Bronchial epithelial cell (primary cell): ENCODE measurements around the gene FURIN. TPM values are rescaled to one million over a fixed set of nuclear protein-coding genes. Genes with fewer than 3 reads are reported as not detected.

Source experiments
- DNase-seq: peaks from one replicate; pipeline ENCODE4 v3.0.0-alpha.2; 2010; ENCODE audit warnings: low read depth
- FAIRE-seq: peaks from 2 replicates; lab custom pipeline; 2011; peaks lifted over from hg19 to GRCh38; lab: Jason Lieb, UNC
- H3K27me3 ChIP-seq: 2 replicates; pipeline ENCODE4 v1.5.1; 2011; ENCODE audit warnings: low read length; ENCODE audit not compliant: control insufficient read depth, insufficient read depth
- H3K36me3 ChIP-seq: 2 replicates; pipeline ENCODE4 v1.5.1; 2011; ENCODE audit warnings: low read length; ENCODE audit not compliant: control insufficient read depth, insufficient read depth
- H3K4me3 ChIP-seq: 2 replicates; pipeline ENCODE4 v1.5.1; 2011; ENCODE audit warnings: mild to moderate bottlenecking, low read depth, low read length, control low read depth
- CTCF ChIP-seq: IDR thresholded peaks from 2 replicates; pipeline ENCODE4 v1.5.1; 2011; ENCODE audit warnings: mild to moderate bottlenecking, moderate library complexity, low read length, control low read depth, inconsistent platforms; ENCODE audit not compliant: insufficient read depth, severe bottlenecking
- total RNA-seq: library from RNA; depleted of rRNA; stranded (reverse); fragments of >200 nt; gene quantifications from 2 replicates; pipeline ENCODE4 v1.2.1, GENCODE V29; 2014

The FURIN gene
- total RNA-seq, 1 donor from 2014 or later = 32.1 TPM

GRCh38 chr15:90864507-90864906 is 3.9 kb upstream of the FURIN start:
- no peaks in the 10 kb centered on the region for H3K36me3 ChIP-seq
- DNase-seq (no peak), FAIRE-seq (no peak)
- H3K4me3 ChIP-seq = no peak overlapping the region
- no peaks in the 10 kb centered on the region for H3K27me3 ChIP-seq
- no peak for TF ChIP-seq CTCF

GRCh38 chr15:90865702-90866101 is 2.7 kb upstream of the FURIN start:
- Histone ChIP-seq H3K27me3 (no peaks in the 10 kb centered on the region), H3K4me3 (no peak overlapping the region), H3K36me3 (no peaks in the 10 kb centered on the region)
- DNase-seq (no peak), FAIRE-seq (no peak)
- TF ChIP-seq CTCF = no peak

- no peak for FAIRE-seq
- no peaks in the 10 kb centered on the region for H3K36me3 ChIP-seq
- no peak for DNase-seq
- H3K4me3 ChIP-seq = no peak overlapping the region
- TF ChIP-seq CTCF = no peak
- H3K27me3 ChIP-seq = no peaks in the 10 kb centered on the region
Observed at GRCh38 chr15:90866161-90866715, 2.1 kb upstream of the FURIN start.

GRCh38 chr15:90866800-90867199 is 1.6 kb upstream of the FURIN start:
- H3K27me3 ChIP-seq = no peaks in the 10 kb centered on the region
- FAIRE-seq (no peak), DNase-seq (no peak)
- no peak for TF ChIP-seq CTCF
- H3K4me3 ChIP-seq = no peak overlapping the region
- no peaks in the 10 kb centered on the region for H3K36me3 ChIP-seq

- no peaks in the 10 kb centered on the region for H3K36me3 ChIP-seq
- FAIRE-seq = no peak
- DNase-seq = no peak
- no peak for TF ChIP-seq CTCF
- H3K4me3 ChIP-seq = no peak overlapping the region
- H3K27me3 ChIP-seq = no peaks in the 10 kb centered on the region
Observed at GRCh38 chr15:90869140-90869541, 753 bp downstream of the FURIN start.
